HG03135 (cell line): Measurements from ENCODE around the gene SPG11.

ENCODE experiments used
- ATAC-seq: cut with Tn5 transposase; IDR thresholded peaks from one replicate; pipeline ENCODE4 v1.9.1; 2021; ENCODE audit warnings: mild to moderate bottlenecking, moderate library complexity; ENCODE audit not compliant: unreplicated experiment

Gene SPG11

DNA sequence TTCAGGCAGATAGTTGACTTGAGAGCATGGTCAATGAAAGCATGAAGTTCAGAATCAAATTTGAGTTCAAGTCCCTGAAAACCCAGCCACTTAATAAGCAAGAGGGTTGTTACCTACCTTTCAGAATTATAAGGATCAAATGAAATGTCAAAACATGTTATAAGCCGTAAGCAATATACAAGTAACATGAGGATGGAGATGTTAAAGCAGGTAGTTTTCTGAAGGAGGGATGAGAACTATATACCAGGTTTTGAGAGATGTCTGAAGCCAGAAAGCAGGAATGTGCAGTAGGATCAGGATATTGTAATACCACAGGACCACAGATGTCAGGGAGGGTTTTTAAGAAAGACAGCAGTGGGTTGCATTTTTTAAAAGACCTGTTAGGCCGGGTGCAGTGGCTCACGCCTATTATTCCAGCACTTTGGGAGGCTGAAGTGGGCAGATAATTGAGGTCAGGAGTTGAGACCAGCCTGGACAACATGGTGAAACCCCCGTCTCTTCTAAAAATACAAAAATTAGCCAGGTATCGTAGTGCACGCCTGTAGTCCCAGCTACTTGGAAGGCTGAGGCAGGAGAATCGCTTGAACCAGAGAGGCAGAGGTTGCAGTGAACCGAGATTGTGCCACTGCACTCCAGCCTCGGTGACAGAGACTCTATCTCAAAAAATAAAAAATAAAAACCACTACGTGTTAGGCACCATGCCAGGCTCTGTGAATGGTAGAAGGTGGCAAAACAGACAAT, 133.4 kb downstream of the SPG11 start:
- no peak for ATAC-seq

DNA sequence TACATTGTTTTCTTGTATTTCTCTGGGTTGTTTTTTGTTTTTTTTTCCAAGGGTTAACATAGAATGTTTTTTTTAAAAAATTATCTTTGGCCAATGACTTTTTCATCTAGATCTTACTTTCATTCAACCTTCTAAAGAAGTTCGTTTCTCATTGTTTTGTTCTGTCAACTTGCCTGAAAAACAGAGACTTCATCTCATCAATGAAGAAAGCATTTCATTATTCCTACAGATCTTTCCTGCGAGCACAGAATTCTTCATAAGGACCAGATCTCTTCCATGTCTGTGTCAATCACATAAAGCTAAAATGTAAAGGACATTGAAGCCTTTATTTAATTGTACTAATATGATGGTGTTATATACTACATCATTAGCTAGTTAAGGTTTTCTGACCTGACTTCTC, 136.2 kb downstream of the SPG11 start:
- no peak for ATAC-seq

DNA sequence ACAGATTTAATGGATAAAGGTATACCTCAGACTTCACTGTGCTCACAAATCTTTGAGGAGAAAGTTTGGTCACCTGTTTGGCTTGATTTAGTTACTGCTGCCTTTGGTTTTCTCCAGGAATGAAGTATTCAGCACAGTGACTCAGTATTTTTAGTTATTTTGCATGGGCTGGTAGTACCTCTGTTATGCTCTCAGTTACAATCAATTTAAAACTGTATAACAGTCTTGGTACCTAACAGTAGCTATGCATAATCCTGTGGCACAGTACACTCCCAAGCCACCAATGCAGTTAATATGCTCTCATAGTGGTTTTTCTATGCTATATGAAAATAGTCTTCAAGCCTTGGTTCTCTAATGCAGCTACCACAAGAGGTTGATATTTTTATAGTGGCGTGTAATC, 138.4 kb downstream of the SPG11 start:
- ATAC-seq, result no peak

GRCh38 chr15:44519537-44519936, 143.9 kb downstream of the SPG11 start:
- ATAC-seq, result no peak

DNA sequence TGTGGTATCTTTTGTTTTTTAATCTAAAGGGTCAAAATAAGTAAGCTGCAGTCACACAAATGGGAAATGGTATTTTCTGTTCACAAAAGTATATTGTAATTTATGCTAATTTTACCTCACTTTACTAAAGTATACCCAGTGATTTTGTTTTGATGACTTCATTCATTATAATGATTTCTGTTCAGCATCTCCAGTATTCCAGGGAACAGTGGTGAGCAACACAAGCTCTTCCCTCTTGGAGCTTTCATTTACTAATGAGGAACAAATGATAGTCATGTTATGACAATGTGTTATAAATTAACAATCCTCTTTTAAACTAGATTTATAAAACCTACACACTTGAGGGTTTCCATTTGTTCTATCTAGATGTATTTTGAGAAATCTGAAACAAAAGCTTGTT, 147.0 kb downstream of the SPG11 start:
- ATAC-seq, result no peak
